A673 (cell line): ENCODE results near the gene CDK3.

Experiments
- EZH2 ChIP-seq: fragments of 200-600 bp; sonication (generic); IDR thresholded peaks from 2 replicates; pipeline ENCODE4 v1.6.1; 2017; ENCODE audit warnings: borderline replicate concordance, low read depth, mild to moderate bottlenecking, mixed read lengths, antibody characterized with exemption, low read length; ENCODE audit not compliant: poor library complexity, severe bottlenecking
- TF ChIP-seq, protein P1 (sequence below): fragments of 300-800, 200-600 bp; sonication (generic); conservative IDR thresholded peaks from 2 replicates; pipeline ENCODE4 v1.5.1; 2017; ENCODE audit warnings: low read depth, mild to moderate bottlenecking, antibody characterized with exemption, low read length, moderate library complexity, mixed read lengths

DNA sequence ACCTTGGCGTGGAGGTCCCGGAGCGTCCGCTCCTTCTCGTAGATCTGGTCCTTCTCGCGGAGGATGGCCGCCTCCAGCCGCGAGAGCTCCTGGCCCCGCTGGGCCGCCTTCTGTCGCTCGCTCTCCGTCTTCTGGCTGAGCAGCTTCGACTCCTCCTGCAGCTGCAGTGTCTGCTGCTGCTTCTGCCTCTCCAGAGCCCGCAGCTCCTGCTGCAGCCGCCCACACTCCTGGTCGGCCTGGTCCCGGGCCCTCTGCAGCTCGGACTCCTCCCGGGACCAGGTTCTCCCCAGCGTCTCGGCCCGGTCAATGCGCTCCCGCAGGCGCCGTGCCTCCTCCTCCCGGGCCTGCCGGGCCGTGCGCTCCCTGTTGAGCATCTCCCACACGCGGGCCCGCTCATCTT, 7.6 kb downstream of the CDK3 start:
- TF ChIP-seq, protein P1, sequence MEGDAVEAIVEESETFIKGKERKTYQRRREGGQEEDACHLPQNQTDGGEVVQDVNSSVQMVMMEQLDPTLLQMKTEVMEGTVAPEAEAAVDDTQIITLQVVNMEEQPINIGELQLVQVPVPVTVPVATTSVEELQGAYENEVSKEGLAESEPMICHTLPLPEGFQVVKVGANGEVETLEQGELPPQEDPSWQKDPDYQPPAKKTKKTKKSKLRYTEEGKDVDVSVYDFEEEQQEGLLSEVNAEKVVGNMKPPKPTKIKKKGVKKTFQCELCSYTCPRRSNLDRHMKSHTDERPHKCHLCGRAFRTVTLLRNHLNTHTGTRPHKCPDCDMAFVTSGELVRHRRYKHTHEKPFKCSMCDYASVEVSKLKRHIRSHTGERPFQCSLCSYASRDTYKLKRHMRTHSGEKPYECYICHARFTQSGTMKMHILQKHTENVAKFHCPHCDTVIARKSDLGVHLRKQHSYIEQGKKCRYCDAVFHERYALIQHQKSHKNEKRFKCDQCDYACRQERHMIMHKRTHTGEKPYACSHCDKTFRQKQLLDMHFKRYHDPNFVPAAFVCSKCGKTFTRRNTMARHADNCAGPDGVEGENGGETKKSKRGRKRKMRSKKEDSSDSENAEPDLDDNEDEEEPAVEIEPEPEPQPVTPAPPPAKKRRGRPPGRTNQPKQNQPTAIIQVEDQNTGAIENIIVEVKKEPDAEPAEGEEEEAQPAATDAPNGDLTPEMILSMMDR: no peak
- no peak for TF ChIP-seq EZH2
